Breast epithelium (tissue), 4 donors: ENCODE results near the gene SYNM. TPM values are rescaled to one million over a fixed set of nuclear protein-coding genes. Genes with fewer than 3 reads are reported as not detected.

ENCODE experiments used
- DNase-seq, 2 donors: peaks; one replicate each; pipeline ENCODE4 v3.0.0-alpha.2; 2019; ENCODE audit warnings: low spot score in 2 of 2
- H3K27ac ChIP-seq, 2 donors: fragments of 200-600 bp; sonication (generic) in 1 of 2; one replicate each; pipeline ENCODE4 v1.5.1; 2016 to 2019; ENCODE audit warnings: mild to moderate bottlenecking in 1 of 2
- H3K27me3 ChIP-seq, 2 donors: fragments of 200-600 bp; sonication (generic) in 1 of 2; one replicate each; pipeline versions ENCODE4 v1.5.1 to v1.6.0; 2017 to 2019; ENCODE audit warnings: control low read depth in 1 of 2, mild to moderate bottlenecking in 1 of 2
- H3K36me3 ChIP-seq: fragments of 200-600 bp; one replicate; pipeline ENCODE4 v1.5.1; 2019
- H3K4me1 ChIP-seq, 2 donors: fragments of 200-600 bp; sonication (generic); one replicate each; pipeline ENCODE4 v1.5.1; 2016 to 2019; ENCODE audit warnings: control low read depth in 1 of 2
- H3K4me3 ChIP-seq, 3 donors: fragments of 200-600 bp; sonication (generic); 1 replicate in 2 of 3; 2 replicates in 1 of 3; pipeline ENCODE4 v1.5.1; 2016 to 2019; ENCODE audit warnings: mild to moderate bottlenecking in 3 of 3, moderate library complexity in 2 of 3
- H3K9me3 ChIP-seq, 2 donors: fragments of 200-600 bp; sonication (generic) in 1 of 2; one replicate each; pipeline ENCODE4 v1.5.1; 2016 to 2019; ENCODE audit warnings: control low read depth in 1 of 2
- POLR2A ChIP-seq: fragments of 450-650 bp; IDR thresholded peaks from one replicate; pipeline ENCODE4 v1.6.1; 2016; ENCODE audit warnings: antibody characterized with exemption, mild to moderate bottlenecking, moderate library complexity
- POLR2AphosphoS5 ChIP-seq, 3 donors: sonication (generic); formaldehyde crosslinking; IDR thresholded peaks; one replicate each; pipeline ENCODE4 v1.6.1; 2017; ENCODE audit warnings: antibody characterized with exemption in 3 of 3
- intact Hi-C: fragments of 100-400 bp; cut with DNase I; formaldehyde crosslinking; loops from one replicate; pipeline ENCODE4 v1.15.1; 2023; ENCODE audit warnings: low total_unique reads
- total RNA-seq, 3 donors: library from RNA; depleted of rRNA; stranded (reverse); fragments of >200 nt; gene quantifications; one replicate each; pipeline ENCODE4 v1.1.0, GENCODE V29; 2016
- TF ChIP-seq, protein P1 (sequence below), 3 donors: fragments of 450-650 bp; IDR thresholded peaks; one replicate each; pipeline ENCODE4 v1.5.1; 2016 to 2017; ENCODE audit warnings: antibody characterized with exemption in 3 of 3, mild to moderate bottlenecking in 3 of 3, moderate library complexity in 3 of 3

The SYNM gene
- total RNA-seq, 3 donors from 2014 or later = 32.0 to 319 (median 115) TPM

DNA sequence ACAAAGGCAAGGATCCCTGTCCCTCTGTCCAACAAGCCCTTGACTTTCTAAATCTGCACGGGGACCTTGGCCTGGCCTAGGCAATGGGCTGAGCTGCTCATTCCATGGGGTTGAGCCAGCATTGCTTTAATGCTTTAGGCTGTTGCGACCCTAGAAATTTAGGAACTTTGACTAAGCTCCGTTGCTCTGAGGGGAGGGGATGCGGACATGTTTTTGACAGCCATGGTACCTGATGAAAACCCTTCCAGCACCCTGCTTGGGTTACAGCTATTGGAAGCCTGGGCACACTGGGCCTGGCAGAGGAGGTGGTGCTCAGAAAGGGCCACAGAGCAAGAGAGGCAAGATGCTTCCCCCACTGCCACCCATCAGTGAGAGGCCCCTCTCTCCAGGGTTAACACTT is 37.1 kb downstream of the SYNM start:
- Histone ChIP-seq H3K9me3 (no peaks in the 10 kb centered on the region), H3K27ac (peak overlapping the region; percentile 77 to 82), H3K4me1 (no peaks in the 10 kb centered on the region), H3K36me3 (no peaks in the 10 kb centered on the region), H3K4me3 (no peak overlapping the region), H3K27me3 (no peaks in the 10 kb centered on the region)
- no peak for DNase-seq
- intact Hi-C loops = no loop called here
- TF ChIP-seq POLR2A = no peak
- TF ChIP-seq, protein P1, sequence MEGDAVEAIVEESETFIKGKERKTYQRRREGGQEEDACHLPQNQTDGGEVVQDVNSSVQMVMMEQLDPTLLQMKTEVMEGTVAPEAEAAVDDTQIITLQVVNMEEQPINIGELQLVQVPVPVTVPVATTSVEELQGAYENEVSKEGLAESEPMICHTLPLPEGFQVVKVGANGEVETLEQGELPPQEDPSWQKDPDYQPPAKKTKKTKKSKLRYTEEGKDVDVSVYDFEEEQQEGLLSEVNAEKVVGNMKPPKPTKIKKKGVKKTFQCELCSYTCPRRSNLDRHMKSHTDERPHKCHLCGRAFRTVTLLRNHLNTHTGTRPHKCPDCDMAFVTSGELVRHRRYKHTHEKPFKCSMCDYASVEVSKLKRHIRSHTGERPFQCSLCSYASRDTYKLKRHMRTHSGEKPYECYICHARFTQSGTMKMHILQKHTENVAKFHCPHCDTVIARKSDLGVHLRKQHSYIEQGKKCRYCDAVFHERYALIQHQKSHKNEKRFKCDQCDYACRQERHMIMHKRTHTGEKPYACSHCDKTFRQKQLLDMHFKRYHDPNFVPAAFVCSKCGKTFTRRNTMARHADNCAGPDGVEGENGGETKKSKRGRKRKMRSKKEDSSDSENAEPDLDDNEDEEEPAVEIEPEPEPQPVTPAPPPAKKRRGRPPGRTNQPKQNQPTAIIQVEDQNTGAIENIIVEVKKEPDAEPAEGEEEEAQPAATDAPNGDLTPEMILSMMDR (IDR thresholded peaks at IDR 0.05) = no peak
- no peak for TF ChIP-seq POLR2AphosphoS5 (IDR thresholded peaks at IDR 0.05)

DNA sequence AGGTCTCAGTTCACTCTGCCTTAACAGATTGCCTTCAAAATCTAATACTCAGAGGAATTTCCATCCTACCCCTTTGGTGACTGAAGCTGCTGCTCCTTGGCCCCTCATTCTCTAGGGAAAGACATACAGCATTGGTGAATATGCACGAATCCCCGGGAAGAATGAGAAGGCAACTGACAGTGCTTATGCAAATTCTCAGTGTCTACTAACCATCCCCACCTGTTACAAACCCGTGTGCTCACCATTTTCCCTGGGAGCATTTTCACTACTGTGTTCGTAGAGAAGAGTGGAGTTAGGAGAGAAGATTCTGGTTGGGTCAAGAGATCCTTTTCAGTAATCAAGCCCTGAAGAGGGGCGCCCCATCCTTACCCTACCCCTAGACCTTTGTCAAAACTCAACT is 37.7 kb downstream of the SYNM start:
- Histone ChIP-seq H3K27me3 (no peaks in the 10 kb centered on the region), H3K27ac (peak overlapping the region; percentile 77 to 82), H3K4me1 (no peaks in the 10 kb centered on the region), H3K36me3 (no peaks in the 10 kb centered on the region), H3K4me3 (no peak overlapping the region), H3K9me3 (no peaks in the 10 kb centered on the region)
- intact Hi-C loops = no loop called here
- no peak for TF ChIP-seq POLR2A
- TF ChIP-seq, protein P1 (IDR thresholded peaks at IDR 0.05) = no peak
- no peak for TF ChIP-seq POLR2AphosphoS5 (IDR thresholded peaks at IDR 0.05)
- no peak for DNase-seq

DNA sequence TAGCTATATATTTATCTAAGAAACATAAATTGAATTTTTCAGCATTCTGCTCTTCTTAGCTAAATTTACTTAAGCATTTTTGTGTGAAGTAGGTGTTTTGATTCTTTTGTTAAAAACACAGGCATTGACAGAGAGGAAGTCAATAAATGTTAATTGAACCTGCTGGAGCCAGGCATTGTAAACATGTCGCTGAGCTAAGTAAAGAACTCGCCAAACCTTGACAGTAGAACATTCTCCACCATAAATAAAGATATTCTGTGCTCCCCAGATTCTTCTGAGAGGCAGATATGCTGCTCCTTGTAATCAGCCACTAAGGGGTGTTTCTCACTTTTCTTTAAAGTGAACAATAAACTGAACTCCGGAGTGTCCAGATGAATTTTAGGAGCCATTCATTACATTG is 38.4 kb downstream of the SYNM start:
- intact Hi-C loops = no loop called here
- TF ChIP-seq POLR2A (no peak), POLR2AphosphoS5 (IDR thresholded peaks at IDR 0.05) (no peak)
- TF ChIP-seq, protein P1 (IDR thresholded peaks at IDR 0.05) = no peak
- DNase-seq = no peak

DNA sequence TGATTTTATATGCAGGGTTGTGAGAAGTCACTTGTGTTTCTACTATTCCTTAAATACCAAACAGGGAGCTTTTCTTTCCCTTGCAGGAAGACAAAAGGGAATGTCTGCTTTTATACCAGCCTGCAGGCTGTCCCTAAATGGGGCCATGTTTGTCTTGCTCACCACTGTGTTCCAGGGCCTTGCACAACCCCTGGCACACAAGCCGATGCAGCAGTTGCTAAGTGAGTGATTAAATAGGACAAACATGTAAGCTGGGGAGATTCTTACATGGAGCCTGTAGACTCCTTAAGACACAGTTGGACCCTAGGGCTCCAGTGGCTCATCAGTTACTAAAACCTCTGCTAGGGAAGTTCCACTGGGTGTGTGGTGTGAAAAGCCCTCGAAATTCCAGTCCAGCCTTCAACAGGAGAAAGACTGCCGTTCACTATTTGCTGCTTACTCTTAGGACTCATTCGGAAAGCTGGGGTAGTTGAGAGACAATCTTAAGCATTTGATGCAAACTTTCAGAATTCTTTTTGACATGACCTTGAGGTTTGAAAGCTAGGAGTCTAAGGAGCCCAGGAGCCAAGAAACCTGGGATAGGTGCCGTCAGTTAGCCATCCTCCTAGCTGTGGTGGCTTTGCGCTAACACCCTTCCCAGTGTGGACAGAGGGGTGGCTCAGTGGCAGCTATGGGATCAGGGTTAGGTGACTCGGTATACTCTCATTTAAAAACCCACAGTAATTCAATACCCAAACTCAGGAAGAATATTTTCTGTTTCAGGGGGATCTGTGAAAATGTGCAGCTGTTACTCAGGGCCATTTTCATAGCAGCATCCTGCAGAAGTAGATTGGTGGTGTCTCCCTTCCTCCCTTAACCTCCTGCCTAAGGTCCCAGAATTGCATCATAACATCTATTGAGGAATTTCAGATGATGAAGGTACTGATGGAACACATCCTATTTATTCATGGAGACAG is 39.1 kb downstream of the SYNM start:
- peak in 1 of 2 donors; percentile 92 for DNase-seq
- Histone ChIP-seq H3K36me3 (no peaks in the 10 kb centered on the region), H3K27ac (peak overlapping the region; percentile 77 to 82), H3K27me3 (no peaks in the 10 kb centered on the region), H3K4me3 (no peak overlapping the region), H3K4me1 (no peaks in the 10 kb centered on the region), H3K9me3 (no peaks in the 10 kb centered on the region)
- peak; percentile 55 to 77 (median 74) for TF ChIP-seq POLR2AphosphoS5 (IDR thresholded peaks at IDR 0.05)
- TF ChIP-seq POLR2A = no peak
- intact Hi-C loops = no loop called here

More for the DNA sequence above, 38.4 kb downstream of the SYNM start:
- Histone ChIP-seq H3K36me3 (no peaks in the 10 kb centered on the region), H3K27me3 (no peaks in the 10 kb centered on the region), H3K27ac (peak overlapping the region; percentile 77 to 82), H3K4me3 (no peak overlapping the region), H3K9me3 (no peaks in the 10 kb centered on the region), H3K4me1 (no peaks in the 10 kb centered on the region)

DNA sequence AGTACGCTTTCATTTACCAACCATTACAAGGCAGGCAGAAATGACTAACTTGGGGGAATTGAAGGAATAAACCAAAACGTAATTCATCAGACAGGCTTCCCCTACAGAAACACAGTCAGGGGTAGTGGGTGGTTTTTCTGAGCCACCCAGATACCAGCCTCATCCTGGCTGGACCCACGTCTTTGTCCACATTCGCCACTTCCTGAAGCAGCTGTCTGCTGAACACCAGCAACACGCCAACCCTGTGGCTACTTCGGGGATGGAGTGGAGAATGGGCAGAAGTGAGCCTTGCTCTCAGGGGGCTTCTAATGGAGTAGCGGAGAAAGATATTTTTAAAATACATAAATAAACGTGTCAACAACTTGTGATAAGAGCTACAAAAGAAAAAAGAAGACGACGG is 40.1 kb downstream of the SYNM start:
- Histone ChIP-seq H3K36me3 (no peaks in the 10 kb centered on the region), H3K4me1 (no peaks in the 10 kb centered on the region), H3K4me3 (no peak overlapping the region), H3K27me3 (no peaks in the 10 kb centered on the region), H3K27ac (peak overlapping the region; percentile 77 to 82), H3K9me3 (no peaks in the 10 kb centered on the region)
- intact Hi-C loops = no loop called here
- no peak for DNase-seq
- TF ChIP-seq POLR2A (no peak), POLR2AphosphoS5 (IDR thresholded peaks at IDR 0.05) (no peak)
- TF ChIP-seq, protein P1 (IDR thresholded peaks at IDR 0.05) = no peak
